ENCODE measurements around the gene ABCF3. TPM values are rescaled to one million over a fixed set of nuclear protein-coding genes. Genes with fewer than 3 reads are reported as not detected.

The ABCF3 gene
- total and polyA plus RNA-seq, 5 experiments from 2014 or later = 35.2 to 128 (median 56.3) TPM

Small RNAs within 50 kb of the gene (microRNA-seq; reads per million reads assigned to microRNA genes)
- not detected for gene MIR1224 (ENCODE audit: borderline microRNAs expressed)

Other genes with a start within 250 kb of the ABCF3 start
- 10 to 100 TPM; 38.7 to 43.7 TPM for gene ABCC5, start 168.3 kb upstream of the ABCF3 start, total RNA-seq
- gene ABCC5, start 168.3 kb upstream of the ABCF3 start, polyA plus RNA-seq = 10 to 100 TPM; 10.9 to 12.8 (median 12.1) TPM
- not detected for gene HTR3D, start 154.5 kb upstream of the ABCF3 start, total RNA-seq
- gene HTR3D, start 154.5 kb upstream of the ABCF3 start, polyA plus RNA-seq = not detected
- not detected for gene HTR3C, start 133.2 kb upstream of the ABCF3 start, total RNA-seq
- gene HTR3C, start 133.2 kb upstream of the ABCF3 start, polyA plus RNA-seq = not detected
- gene HTR3E, start 89.1 kb upstream of the ABCF3 start, total RNA-seq = not detected
- not detected for gene HTR3E, start 89.1 kb upstream of the ABCF3 start, polyA plus RNA-seq
- 10 to 100 TPM; 87.2 to 93.5 TPM for gene EIF2B5, start 50.8 kb upstream of the ABCF3 start, total RNA-seq
- gene EIF2B5, start 50.8 kb upstream of the ABCF3 start, polyA plus RNA-seq = 10 to 100 TPM; 45.8 to 66.6 (median 54.5) TPM
- 10 to 100 TPM; 44.2 to 50.4 TPM for gene DVL3, start 30.8 kb upstream of the ABCF3 start, total RNA-seq
- gene DVL3, start 30.8 kb upstream of the ABCF3 start, polyA plus RNA-seq = 10 to 100 TPM in 1 of 3 donors, 1 to 10 TPM in 2; 3.0 to 10.8 (median 9.1) TPM
- 100 to 1,000 TPM; 181 to 193 TPM for gene AP2M1, start 11.3 kb upstream of the ABCF3 start, total RNA-seq
- gene AP2M1, start 11.3 kb upstream of the ABCF3 start, polyA plus RNA-seq = 100 to 1,000 TPM; 210 to 271 (median 234) TPM
- gene VWA5B2, start 43.4 kb downstream of the ABCF3 start, total RNA-seq = under 1 TPM in 1 of 2 experiments, not detected in 1; 0.41 TPM
- under 1 TPM in 2 of 3 donors, not detected in 1; 0.12 to 0.23 TPM for gene VWA5B2, start 43.4 kb downstream of the ABCF3 start, polyA plus RNA-seq
- gene ALG3, start 62.8 kb downstream of the ABCF3 start, total RNA-seq = 10 to 100 TPM; 37.7 to 45.3 TPM
- gene ALG3, start 62.8 kb downstream of the ABCF3 start, polyA plus RNA-seq = 10 to 100 TPM; 47.6 to 68.6 (median 49.8) TPM
- gene EEF1AKMT4, start 63.5 kb downstream of the ABCF3 start, total RNA-seq = 1 to 10 TPM; 1.4 to 1.8 TPM
- gene EEF1AKMT4, start 63.5 kb downstream of the ABCF3 start, polyA plus RNA-seq = 1 to 10 TPM; 3.4 to 4.0 (median 3.5) TPM
- not detected for gene CAMK2N2, start 75.4 kb downstream of the ABCF3 start, total RNA-seq
- gene CAMK2N2, start 75.4 kb downstream of the ABCF3 start, polyA plus RNA-seq = not detected
- not detected for gene ECE2, start 89.8 kb downstream of the ABCF3 start, total RNA-seq
- gene ECE2, start 89.8 kb downstream of the ABCF3 start, polyA plus RNA-seq = not detected
- gene PSMD2, start 113.0 kb downstream of the ABCF3 start, total RNA-seq = 100 to 1,000 TPM; 135 to 150 TPM
- gene PSMD2, start 113.0 kb downstream of the ABCF3 start, polyA plus RNA-seq = 100 to 1,000 TPM; 167 to 183 (median 178) TPM
- gene EIF4G1, start 128.4 kb downstream of the ABCF3 start, total RNA-seq = 100 to 1,000 TPM; 220 to 229 TPM
- 10 to 100 TPM; 13.6 to 44.6 (median 21.1) TPM for gene EIF4G1, start 128.4 kb downstream of the ABCF3 start, polyA plus RNA-seq
- 1 to 10 TPM; 7.7 to 9.0 TPM for gene FAM131A, start 151.4 kb downstream of the ABCF3 start, total RNA-seq
- 1 to 10 TPM in 2 of 3 donors, under 1 TPM in 1; 0.98 to 1.8 (median 1.0) TPM for gene FAM131A, start 151.4 kb downstream of the ABCF3 start, polyA plus RNA-seq
- gene CLCN2, start 175.4 kb downstream of the ABCF3 start, total RNA-seq = 1 to 10 TPM; 5.2 to 6.3 TPM
- 1 to 10 TPM in 1 of 3 donors, under 1 TPM in 2; 0.12 to 1.1 (median 0.28) TPM for gene CLCN2, start 175.4 kb downstream of the ABCF3 start, polyA plus RNA-seq
- 10 to 100 TPM; 58.2 to 60.9 TPM for gene POLR2H, start 175.5 kb downstream of the ABCF3 start, total RNA-seq
- gene POLR2H, start 175.5 kb downstream of the ABCF3 start, polyA plus RNA-seq = 10 to 100 TPM; 58.0 to 81.6 (median 68.0) TPM
- gene THPO, start 192.0 kb downstream of the ABCF3 start, total RNA-seq = not detected
- gene THPO, start 192.0 kb downstream of the ABCF3 start, polyA plus RNA-seq = not detected
- not detected for gene CHRD, start 193.9 kb downstream of the ABCF3 start, total RNA-seq
- not detected for gene CHRD, start 193.9 kb downstream of the ABCF3 start, polyA plus RNA-seq

All from naive thymus-derived CD8-positive, alpha-beta T cell (primary cell).